Loucy (cell line): ENCODE results near the gene SLC27A5.

Source experiments
- H2AFZ ChIP-seq: fragments of 200-600 bp; sonication (generic); 2 replicates; pipeline ENCODE4 v1.6.0; 2016; ENCODE audit warnings: antibody characterized with exemption, mild to moderate bottlenecking, low read length, moderate library complexity
- H3F3A ChIP-seq: fragments of 200-600 bp; 2 replicates; pipeline ENCODE4 v1.6.0; 2016; ENCODE audit warnings: antibody characterized with exemption, low read depth, mild to moderate bottlenecking
- H3K27me3 ChIP-seq: fragments of 200-600 bp; sonication (generic); 2 replicates; pipeline ENCODE4 v1.6.1; 2014; ENCODE audit warnings: low read length, mild to moderate bottlenecking; ENCODE audit not compliant: insufficient read depth, poor library complexity, severe bottlenecking
- H3K36me3 ChIP-seq: fragments of 200-600 bp; sonication (generic); 2 replicates; pipeline ENCODE4 v1.6.1; 2016; ENCODE audit warnings: low read length; ENCODE audit not compliant: insufficient read depth
- H3K4me1 ChIP-seq: fragments of 200-600 bp; sonication (generic); 2 replicates; pipeline ENCODE4 v1.5.1; 2014; ENCODE audit warnings: low read length, mild to moderate bottlenecking; ENCODE audit not compliant: insufficient read depth, poor library complexity, severe bottlenecking
- H3K4me2 ChIP-seq: fragments of 200-600 bp; sonication (generic); 2 replicates; pipeline ENCODE4 v1.6.0; 2014; ENCODE audit warnings: antibody characterized with exemption, low read length, low read depth, mild to moderate bottlenecking; ENCODE audit not compliant: poor library complexity, severe bottlenecking
- H3K4me3 ChIP-seq: fragments of 200-600 bp; sonication (generic); 2 replicates; pipeline ENCODE4 v1.5.1; 2014; ENCODE audit warnings: low read length, mild to moderate bottlenecking, mixed read lengths; ENCODE audit not compliant: poor library complexity, severe bottlenecking
- H3K79me2 ChIP-seq: fragments of 200-600 bp; sonication (generic); 2 replicates; pipeline ENCODE4 v1.6.1; 2014; ENCODE audit warnings: low read length; ENCODE audit not compliant: insufficient read depth
- H3K9ac ChIP-seq: fragments of 200-600 bp; sonication (generic); 2 replicates; pipeline ENCODE4 v1.6.0; 2014; ENCODE audit warnings: mild to moderate bottlenecking, low read depth, low read length, moderate library complexity; ENCODE audit not compliant: poor library complexity, severe bottlenecking
- H3K9me2 ChIP-seq: fragments of 200-600 bp; sonication (generic); replicated peaks from 2 replicates; pipeline ENCODE4 v1.6.1; 2016; ENCODE audit warnings: low read depth, low read length, mixed read lengths
- H3K9me3 ChIP-seq: fragments of 200-600 bp; sonication (generic); 2 replicates; pipeline ENCODE4 v1.6.1; 2014; ENCODE audit warnings: mild to moderate bottlenecking, antibody characterized with exemption, low read length, low read depth; ENCODE audit not compliant: insufficient read depth
- H4K20me1 ChIP-seq: fragments of 200-600 bp; sonication (generic); 2 replicates; pipeline ENCODE4 v1.6.0; 2014; ENCODE audit warnings: antibody characterized with exemption, low read length, mild to moderate bottlenecking; ENCODE audit not compliant: insufficient read depth, poor library complexity, severe bottlenecking
- EZH2phosphoT487 ChIP-seq: fragments of 200-600 bp; IDR thresholded peaks from 2 replicates; pipeline ENCODE4 v1.6.1; 2018; ENCODE audit warnings: antibody characterized with exemption, mild to moderate bottlenecking, moderate library complexity, borderline replicate concordance
- TF ChIP-seq, protein P1 (sequence below): fragments of 200-600 bp; sonication (generic); conservative IDR thresholded peaks from 2 replicates; pipeline ENCODE4 v1.5.1; 2014; ENCODE audit warnings: mild to moderate bottlenecking, antibody characterized with exemption, low read length

SLC27A5 gene

DNA sequence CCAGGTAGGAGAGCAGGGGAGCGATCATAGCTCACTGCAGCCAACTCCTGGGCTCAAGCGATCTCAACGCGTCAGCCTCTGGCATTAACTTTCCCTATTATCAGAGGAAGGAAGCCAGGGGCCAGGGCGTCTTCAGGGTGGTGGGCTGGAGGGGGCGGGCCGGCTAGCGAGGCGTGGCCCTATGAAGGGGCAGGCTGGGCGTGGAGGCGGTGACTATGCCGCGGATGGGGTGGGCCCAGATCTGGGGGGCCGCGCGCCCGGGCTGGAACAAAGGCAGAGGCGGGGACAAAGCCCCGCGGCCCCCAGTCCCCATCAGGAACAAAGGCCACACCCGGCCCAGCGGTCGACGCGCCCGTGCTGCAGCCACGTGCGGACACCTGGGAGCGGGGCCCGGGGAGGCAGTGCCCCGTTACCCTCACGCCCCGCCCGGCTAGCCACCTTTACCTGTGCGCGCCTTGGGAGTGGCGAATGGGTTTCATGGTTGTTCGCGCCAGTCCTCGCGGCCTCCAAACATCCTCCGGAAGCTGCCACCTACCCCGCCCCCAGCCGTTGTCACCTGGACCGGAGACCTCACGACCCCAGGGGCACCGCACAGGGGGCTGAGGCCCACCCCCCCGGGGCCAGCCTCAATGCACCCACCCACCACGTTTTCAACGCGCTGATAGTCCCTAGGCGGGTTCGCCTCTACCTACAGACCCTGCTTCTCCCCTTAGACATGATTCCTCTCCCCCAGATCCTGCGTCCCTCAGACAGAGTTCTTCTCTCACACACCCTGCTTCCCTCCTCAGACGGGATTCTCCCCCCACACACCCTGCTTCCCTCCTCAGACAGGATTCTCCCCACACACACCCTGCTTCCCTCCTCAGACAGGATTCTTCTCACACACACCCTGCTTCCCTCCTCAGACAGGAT lies 26.7 kb upstream of the SLC27A5 start:
- peak overlapping the region; percentile 79 for H3K4me2 ChIP-seq
- peaks cover 19% of the 10 kb centered on the region for H3K4me1 ChIP-seq
- peak overlapping the region; percentile 73 for H3K4me3 ChIP-seq
- no peaks in the 10 kb centered on the region for H3K36me3 ChIP-seq
- H3F3A ChIP-seq: peaks cover under 1% of the 10 kb centered on the region
- H3K9ac ChIP-seq: peak overlapping the region; percentile 78
- H3K27me3 ChIP-seq: no peaks in the 10 kb centered on the region
- no peak for TF ChIP-seq EZH2phosphoT487
- TF ChIP-seq, protein P1, sequence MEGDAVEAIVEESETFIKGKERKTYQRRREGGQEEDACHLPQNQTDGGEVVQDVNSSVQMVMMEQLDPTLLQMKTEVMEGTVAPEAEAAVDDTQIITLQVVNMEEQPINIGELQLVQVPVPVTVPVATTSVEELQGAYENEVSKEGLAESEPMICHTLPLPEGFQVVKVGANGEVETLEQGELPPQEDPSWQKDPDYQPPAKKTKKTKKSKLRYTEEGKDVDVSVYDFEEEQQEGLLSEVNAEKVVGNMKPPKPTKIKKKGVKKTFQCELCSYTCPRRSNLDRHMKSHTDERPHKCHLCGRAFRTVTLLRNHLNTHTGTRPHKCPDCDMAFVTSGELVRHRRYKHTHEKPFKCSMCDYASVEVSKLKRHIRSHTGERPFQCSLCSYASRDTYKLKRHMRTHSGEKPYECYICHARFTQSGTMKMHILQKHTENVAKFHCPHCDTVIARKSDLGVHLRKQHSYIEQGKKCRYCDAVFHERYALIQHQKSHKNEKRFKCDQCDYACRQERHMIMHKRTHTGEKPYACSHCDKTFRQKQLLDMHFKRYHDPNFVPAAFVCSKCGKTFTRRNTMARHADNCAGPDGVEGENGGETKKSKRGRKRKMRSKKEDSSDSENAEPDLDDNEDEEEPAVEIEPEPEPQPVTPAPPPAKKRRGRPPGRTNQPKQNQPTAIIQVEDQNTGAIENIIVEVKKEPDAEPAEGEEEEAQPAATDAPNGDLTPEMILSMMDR: no peak
- no peaks in the 10 kb centered on the region for H3K9me3 ChIP-seq
- peak overlapping the region; percentile 90 for H2AFZ ChIP-seq
- H3K9me2 ChIP-seq: no peaks in the 10 kb centered on the region
- H4K20me1 ChIP-seq: no peaks in the 10 kb centered on the region
- no peaks in the 10 kb centered on the region for H3K79me2 ChIP-seq

DNA sequence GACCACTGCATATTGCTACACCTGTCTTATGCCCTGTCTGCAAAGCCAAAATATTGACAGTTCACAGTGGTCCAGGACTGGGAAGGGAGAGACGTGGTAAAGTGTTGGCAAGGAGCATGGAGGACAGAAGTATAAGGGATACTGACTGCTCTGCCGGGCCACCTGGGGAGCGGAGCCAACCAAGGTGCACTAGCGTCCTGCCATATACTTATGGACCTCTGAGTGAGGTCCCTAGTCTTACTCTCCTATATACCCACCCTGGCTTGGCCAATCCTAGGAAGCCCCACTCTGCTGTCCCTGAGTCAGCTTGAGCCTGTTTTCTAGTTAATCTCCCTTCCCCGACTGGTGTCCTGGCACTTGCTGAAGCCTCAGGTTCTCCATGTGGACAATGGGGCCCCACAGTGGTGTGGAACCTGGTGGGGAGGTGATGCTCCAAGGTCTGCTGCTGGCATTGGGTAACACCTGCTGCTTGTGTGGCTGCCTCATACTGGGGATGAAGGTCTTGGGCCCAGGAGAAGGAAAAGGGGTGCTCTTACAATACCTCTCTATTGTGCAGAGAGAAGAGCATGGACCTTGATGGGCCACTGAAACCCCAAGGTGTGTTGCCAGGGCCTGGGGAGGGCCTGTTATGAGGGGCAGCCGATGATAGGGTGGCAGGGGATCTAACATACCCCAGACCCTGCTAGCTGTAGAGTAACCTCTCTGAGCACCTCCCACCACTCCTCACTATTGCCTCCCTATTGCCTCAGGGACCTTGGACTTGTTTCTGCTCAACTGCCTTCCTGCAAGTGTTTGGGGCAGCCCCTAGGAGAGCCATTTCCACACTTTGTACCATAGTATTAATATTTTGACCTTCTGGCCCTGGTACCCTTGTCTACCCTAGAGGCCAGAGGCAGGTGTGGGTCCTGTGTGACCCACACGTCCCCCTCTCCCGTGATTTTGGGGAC lies 25.3 kb upstream of the SLC27A5 start:
- Histone ChIP-seq H3K9me2 (no peaks in the 10 kb centered on the region), H3K36me3 (no peaks in the 10 kb centered on the region), H3K4me1 (peaks cover 22% of the 10 kb centered on the region), H3K4me2 (peak overlapping the region; percentile 79), H3K79me2 (no peaks in the 10 kb centered on the region), H3F3A (no peaks in the 10 kb centered on the region; the same call in 1 of the 2 replicates), H3K27me3 (no peaks in the 10 kb centered on the region), H2AFZ (no peak overlapping the region), H3K4me3 (peak overlapping the region; percentile 73), H4K20me1 (no peaks in the 10 kb centered on the region), H3K9ac (peak overlapping the region; percentile 78), H3K9me3 (no peaks in the 10 kb centered on the region)
- TF ChIP-seq EZH2phosphoT487: no peak
- TF ChIP-seq, protein P1: no peak

DNA sequence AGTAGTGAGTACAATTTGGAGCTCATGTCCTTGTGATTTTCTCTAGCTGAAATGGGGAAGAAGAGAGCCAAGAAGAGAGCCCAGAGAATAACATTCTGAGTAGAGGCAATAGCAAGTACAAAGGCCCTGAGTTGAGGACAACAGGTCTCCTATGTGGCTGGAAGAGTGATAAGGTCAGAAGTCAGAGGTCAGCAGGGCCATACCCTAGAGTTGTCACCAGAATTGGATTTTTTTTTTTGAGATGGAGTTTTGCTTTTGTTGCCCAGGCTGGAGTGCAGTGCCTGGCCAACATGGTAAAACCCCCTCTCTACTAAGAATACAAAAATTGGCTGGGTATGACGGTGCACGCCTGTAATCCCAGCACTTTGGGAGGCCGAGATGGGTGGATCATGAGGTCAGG lies 24.1 kb upstream of the SLC27A5 start:
- no peak overlapping the region for H3K4me2 ChIP-seq
- TF ChIP-seq EZH2phosphoT487: no peak
- TF ChIP-seq, protein P1: no peak
- H3F3A ChIP-seq: no peaks in the 10 kb centered on the region; the same call in 1 of the 2 replicates
- H3K9ac ChIP-seq: no peak overlapping the region
- no peaks in the 10 kb centered on the region for H3K27me3 ChIP-seq
- peaks cover 29% of the 10 kb centered on the region for H3K4me1 ChIP-seq
- no peak overlapping the region for H2AFZ ChIP-seq
- no peaks in the 10 kb centered on the region for H3K79me2 ChIP-seq
- no peak overlapping the region for H3K4me3 ChIP-seq
- H4K20me1 ChIP-seq: no peaks in the 10 kb centered on the region
- no peaks in the 10 kb centered on the region for H3K36me3 ChIP-seq
- H3K9me3 ChIP-seq: no peaks in the 10 kb centered on the region
- no peaks in the 10 kb centered on the region for H3K9me2 ChIP-seq
